Measurements from ENCODE around the gene BZW2.
A peak's percentile ranks its signal among the peaks of the same experiment; 100 is the strongest.

The BZW2 gene

GRCh38 chr7:16718111-16718656 lies 72.2 kb downstream of the BZW2 start:
- no peak for DNase-seq (ENCODE audit: low read depth)

- peak; percentile 18 for DNase-seq (ENCODE audit: low read depth)
Observed at GRCh38 chr7:16719699-16720098, 73.7 kb downstream of the BZW2 start.

GRCh38 chr7:16721541-16721940 lies 75.6 kb downstream of the BZW2 start:
- DNase-seq (ENCODE audit: low read depth), result no peak

- no peak for DNase-seq (ENCODE audit: low read depth)
Observed at GRCh38 chr7:16724344-16724743, 78.4 kb downstream of the BZW2 start.

GRCh38 chr7:16726189-16726588 lies 80.2 kb downstream of the BZW2 start:
- DNase-seq (ENCODE audit: low read depth), result no peak

- DNase-seq (ENCODE audit: low read depth), result peak; percentile 9
Observed at GRCh38 chr7:16727736-16728135, 81.8 kb downstream of the BZW2 start.

- peak; percentile 45 for DNase-seq (ENCODE audit: low read depth)
Observed at GRCh38 chr7:16728811-16729210, 82.8 kb downstream of the BZW2 start.

- DNase-seq (ENCODE audit: low read depth), result no peak
Observed at GRCh38 chr7:16729541-16729940, 83.6 kb downstream of the BZW2 start.

- no peak for DNase-seq (ENCODE audit: low read depth)
Observed at GRCh38 chr7:16730937-16731336, 85.0 kb downstream of the BZW2 start.

- no peak for DNase-seq (ENCODE audit: low read depth)
Observed at GRCh38 chr7:16732828-16733227, 86.8 kb downstream of the BZW2 start.

- DNase-seq (ENCODE audit: low read depth), result no peak
Observed at GRCh38 chr7:16734148-16734726, 88.3 kb downstream of the BZW2 start.

GRCh38 chr7:16735020-16735419 lies 89.0 kb downstream of the BZW2 start:
- DNase-seq (ENCODE audit: low read depth), result no peak

GRCh38 chr7:16738011-16738688 lies 92.2 kb downstream of the BZW2 start:
- DNase-seq (ENCODE audit: low read depth), result no peak

GRCh38 chr7:16739863-16740622 lies 94.1 kb downstream of the BZW2 start:
- peak; percentile 99 for DNase-seq (ENCODE audit: low read depth)

- DNase-seq (ENCODE audit: low read depth), result no peak
Observed at GRCh38 chr7:16740623-16740953, 94.6 kb downstream of the BZW2 start.

GRCh38 chr7:16740996-16741395 lies 95.0 kb downstream of the BZW2 start:
- DNase-seq (ENCODE audit: low read depth), result no peak

GRCh38 chr7:16741676-16742075 lies 95.7 kb downstream of the BZW2 start:
- no peak for DNase-seq (ENCODE audit: low read depth)

GRCh38 chr7:16742547-16742946 lies 96.6 kb downstream of the BZW2 start:
- DNase-seq (ENCODE audit: low read depth), result no peak

GRCh38 chr7:16743236-16743635 lies 97.3 kb downstream of the BZW2 start:
- peak; percentile 32 for DNase-seq (ENCODE audit: low read depth)

GRCh38 chr7:16744518-16745250 lies 98.7 kb downstream of the BZW2 start:
- no peak for DNase-seq (ENCODE audit: low read depth)

- no peak for DNase-seq (ENCODE audit: low read depth)
Observed at GRCh38 chr7:16745645-16746044, 99.7 kb downstream of the BZW2 start.

GRCh38 chr7:16747102-16747501 lies 101.1 kb downstream of the BZW2 start:
- DNase-seq (ENCODE audit: low read depth), result no peak
